HepG2 (cell line): Measurements from ENCODE around the gene RABL2A. TPM values are rescaled to one million over a fixed set of nuclear protein-coding genes. Genes with fewer than 3 reads are reported as not detected.

Source experiments
- AFF4 ChIP-seq: sonication (generic); formaldehyde crosslinking; IDR thresholded peaks from 2 replicates; pipeline ENCODE4 v1.4.0; 2020; ENCODE audit warnings: missing genetic modification reagents
- BCL6 ChIP-seq: IDR thresholded peaks from 2 replicates; pipeline ENCODE4 v1.6.1; 2016; ENCODE audit warnings: missing genetic modification reagents, missing compliant biosample characterization
- BRD4 ChIP-seq: sonication (generic); formaldehyde crosslinking; IDR thresholded peaks from 2 replicates; pipeline ENCODE4 v1.4.0; 2020; ENCODE audit warnings: missing genetic modification reagents
- ELF1 ChIP-seq: sonication (generic); formaldehyde crosslinking; IDR thresholded peaks from 2 replicates; pipeline ENCODE4 v1.4.0; 2020; ENCODE audit warnings: missing genetic modification reagents
- HMGXB3 ChIP-seq: sonication (generic); formaldehyde crosslinking; IDR thresholded peaks from 2 replicates; pipeline ENCODE4 v1.4.0; 2020; ENCODE audit warnings: missing genetic modification reagents, borderline replicate concordance
- IRF2 ChIP-seq: IDR thresholded peaks from 2 replicates; pipeline ENCODE4 v1.6.1; 2018; ENCODE audit warnings: missing genetic modification reagents, missing compliant biosample characterization
- MAFG ChIP-seq: sonication (generic); formaldehyde crosslinking; IDR thresholded peaks from 2 replicates; pipeline ENCODE4 v1.5.1; 2020; ENCODE audit warnings: mild to moderate bottlenecking, missing genetic modification reagents
- NR2F2 ChIP-seq: IDR thresholded peaks from 2 replicates; pipeline ENCODE4 v1.6.1; 2012; ENCODE audit warnings: low read depth, inconsistent platforms, borderline replicate concordance
- PPARG ChIP-seq: conservative IDR thresholded peaks from 2 replicates; pipeline ENCODE4 v1.6.1; 2016; ENCODE audit warnings: missing biosample characterization, missing genetic modification reagents
- RBFOX2 ChIP-seq: fragments of 200-400 bp; formaldehyde crosslinking; IDR thresholded peaks from 2 replicates; pipeline ENCODE4 v1.6.1; 2017; ENCODE audit warnings: low read depth, mild to moderate bottlenecking, low read length
- SP140L ChIP-seq: sonication (generic); formaldehyde crosslinking; IDR thresholded peaks from 2 replicates; pipeline ENCODE4 v1.4.0; 2020; ENCODE audit warnings: missing genetic modification reagents, borderline replicate concordance
- TBX2 ChIP-seq: sonication (generic); formaldehyde crosslinking; IDR thresholded peaks from 2 replicates; pipeline ENCODE4 v1.5.0; 2020; ENCODE audit warnings: missing genetic modification reagents, mild to moderate bottlenecking, borderline replicate concordance
- ZBTB38 ChIP-seq: sonication (generic); formaldehyde crosslinking; IDR thresholded peaks from 2 replicates; pipeline ENCODE4 v1.5.1; 2020; ENCODE audit warnings: mild to moderate bottlenecking, missing genetic modification reagents
- ZC3H4 ChIP-seq: sonication (generic); formaldehyde crosslinking; IDR thresholded peaks from 2 replicates; pipeline ENCODE4 v1.4.0; 2020; ENCODE audit warnings: missing genetic modification reagents, borderline replicate concordance
- ZFP1 ChIP-seq: IDR thresholded peaks from 2 replicates; pipeline ENCODE4 v1.6.1; 2016
- ZFP36L2 ChIP-seq: sonication (generic); formaldehyde crosslinking; IDR thresholded peaks from 2 replicates; pipeline ENCODE4 v1.4.0; 2020; ENCODE audit warnings: missing genetic modification reagents
- ZNF230 ChIP-seq: sonication (generic); formaldehyde crosslinking; IDR thresholded peaks from 2 replicates; pipeline ENCODE4 v1.4.0; 2020; ENCODE audit warnings: mild to moderate bottlenecking, missing genetic modification reagents
- ZNF263 ChIP-seq: sonication (generic); formaldehyde crosslinking; IDR thresholded peaks from 2 replicates; pipeline ENCODE4 v1.4.0; 2020; ENCODE audit warnings: missing genetic modification reagents
- ZNF570 ChIP-seq: sonication (generic); formaldehyde crosslinking; IDR thresholded peaks from 2 replicates; pipeline ENCODE4 v1.4.0; 2020; ENCODE audit warnings: mild to moderate bottlenecking, missing genetic modification reagents, borderline replicate concordance
- ZNF691 ChIP-seq: sonication (generic); formaldehyde crosslinking; IDR thresholded peaks from 2 replicates; pipeline ENCODE4 v1.4.0; 2020; ENCODE audit warnings: missing genetic modification reagents, low read depth, mild to moderate bottlenecking, borderline replicate concordance
- ZNF724P ChIP-seq: sonication (generic); formaldehyde crosslinking; IDR thresholded peaks from 2 replicates; pipeline ENCODE4 v1.8.0; 2022; ENCODE audit warnings: missing genetic modification reagents, borderline replicate concordance
- polyA plus RNA-seq, 8 experiments: library from polyadenylated mRNA; depleted of rRNA in 3 of 8; stranded (reverse) in 7 of 8; unstranded in 1 of 8; fragments of >200 nt; fragmentation: Illumina TruSeq in 4 of 8; extraction: Trizol in 4 of 8; gene quantifications; 2 replicates each; pipeline versions ENCODE4 v1.2.1 to v1.2.3, GENCODE V29; 2011 to 2016; ENCODE audit warnings: low read depth in 4 of 8, missing spikeins in 1 of 8, mixed read lengths in 1 of 8; ENCODE audit not compliant: insufficient read depth in 1 of 8
- total RNA-seq, 5 experiments: library from RNA; depleted of rRNA; stranded (reverse); fragments of >200 nt; fragmentation: Illumina TruSeq; extraction: Trizol; gene quantifications; 2 replicates each; pipeline ENCODE4 v1.2.3, GENCODE V29; 2016; ENCODE audit warnings: low read depth in 1 of 5

RABL2A gene
- total and polyA plus RNA-seq, 2 of the 13 experiments (the other 11 are each of a cell fraction or from before 2014, with no cell fraction given), result 9.6 to 13.4 TPM

- TF ChIP-seq HMGXB3 (CRISPR knock-in tag) (peak; percentile 88), BRD4 (CRISPR knock-in tag) (peak; percentile 100), ZNF691 (CRISPR knock-in tag) (peak; percentile 84), PPARG (CRISPR knock-in tag) (peak; percentile 71), ZFP36L2 (CRISPR knock-in tag) (peak; percentile 91; the same call in 1 of the 2 replicates), TBX2 (peak; percentile 91), SP140L (CRISPR knock-in tag) (0 out of 2 replicates have a peak, but pooled peaks have one; percentile 51), NR2F2 (peak; percentile 8; the same call in 1 of the 2 replicates), ZC3H4 (CRISPR knock-in tag) (peak; percentile 84), MAFG (CRISPR knock-in tag) (peak; percentile 65; the same call in 1 of the 2 replicates), ZNF570 (0 out of 2 replicates have a peak, but pooled peaks have one; percentile 78), ZFP1 (CRISPR knock-in tag) (peak; percentile 60; the same call in 1 of the 2 replicates), ZNF263 (peak; percentile 81), AFF4 (CRISPR knock-in tag) (peak; percentile 74; the same call in 1 of the 2 replicates), BCL6 (CRISPR knock-in tag) (peak; percentile 77), ZBTB38 (CRISPR knock-in tag) (peak; percentile 97), RBFOX2 (peak; percentile 91), ELF1 (CRISPR knock-in tag) (peak; percentile 78), IRF2 (CRISPR knock-in tag) (peak; percentile 93), ZNF724P (CRISPR knock-in tag) (peak; percentile 96), ZNF230 (peak; percentile 80)
These were observed 43.4 kb upstream of the RABL2A start (continued) for GRCh38 chr2:113583521-113584225.
